ENCODE data around the gene FRY.

Gene FRY

DNA sequence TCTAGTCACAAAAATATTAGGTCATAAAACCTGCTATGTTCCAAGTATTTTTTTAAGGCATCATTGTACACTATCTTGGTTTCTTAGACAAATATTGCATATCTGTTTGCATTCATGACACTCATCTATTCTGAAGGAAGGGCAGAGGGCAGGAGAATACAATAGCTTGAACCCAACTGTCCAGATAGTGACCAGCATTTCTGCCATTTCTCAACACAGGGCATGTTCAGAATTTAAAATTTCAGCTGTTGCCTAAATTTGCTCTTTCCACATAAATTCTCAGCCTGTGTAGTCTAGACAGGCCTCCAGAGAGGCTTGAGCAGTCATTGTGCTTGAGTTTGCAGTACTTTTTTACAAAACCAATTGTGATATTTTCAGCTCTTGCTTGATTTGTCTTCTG is 164.1 kb downstream of the FRY start:
- TF ChIP-seq, protein P1, sequence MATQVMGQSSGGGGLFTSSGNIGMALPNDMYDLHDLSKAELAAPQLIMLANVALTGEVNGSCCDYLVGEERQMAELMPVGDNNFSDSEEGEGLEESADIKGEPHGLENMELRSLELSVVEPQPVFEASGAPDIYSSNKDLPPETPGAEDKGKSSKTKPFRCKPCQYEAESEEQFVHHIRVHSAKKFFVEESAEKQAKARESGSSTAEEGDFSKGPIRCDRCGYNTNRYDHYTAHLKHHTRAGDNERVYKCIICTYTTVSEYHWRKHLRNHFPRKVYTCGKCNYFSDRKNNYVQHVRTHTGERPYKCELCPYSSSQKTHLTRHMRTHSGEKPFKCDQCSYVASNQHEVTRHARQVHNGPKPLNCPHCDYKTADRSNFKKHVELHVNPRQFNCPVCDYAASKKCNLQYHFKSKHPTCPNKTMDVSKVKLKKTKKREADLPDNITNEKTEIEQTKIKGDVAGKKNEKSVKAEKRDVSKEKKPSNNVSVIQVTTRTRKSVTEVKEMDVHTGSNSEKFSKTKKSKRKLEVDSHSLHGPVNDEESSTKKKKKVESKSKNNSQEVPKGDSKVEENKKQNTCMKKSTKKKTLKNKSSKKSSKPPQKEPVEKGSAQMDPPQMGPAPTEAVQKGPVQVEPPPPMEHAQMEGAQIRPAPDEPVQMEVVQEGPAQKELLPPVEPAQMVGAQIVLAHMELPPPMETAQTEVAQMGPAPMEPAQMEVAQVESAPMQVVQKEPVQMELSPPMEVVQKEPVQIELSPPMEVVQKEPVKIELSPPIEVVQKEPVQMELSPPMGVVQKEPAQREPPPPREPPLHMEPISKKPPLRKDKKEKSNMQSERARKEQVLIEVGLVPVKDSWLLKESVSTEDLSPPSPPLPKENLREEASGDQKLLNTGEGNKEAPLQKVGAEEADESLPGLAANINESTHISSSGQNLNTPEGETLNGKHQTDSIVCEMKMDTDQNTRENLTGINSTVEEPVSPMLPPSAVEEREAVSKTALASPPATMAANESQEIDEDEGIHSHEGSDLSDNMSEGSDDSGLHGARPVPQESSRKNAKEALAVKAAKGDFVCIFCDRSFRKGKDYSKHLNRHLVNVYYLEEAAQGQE (IDR thresholded peaks at IDR 0.05; ENCODE audit: insufficient replicate concordance, low read depth): no peak
- TF ChIP-seq, protein P2, sequence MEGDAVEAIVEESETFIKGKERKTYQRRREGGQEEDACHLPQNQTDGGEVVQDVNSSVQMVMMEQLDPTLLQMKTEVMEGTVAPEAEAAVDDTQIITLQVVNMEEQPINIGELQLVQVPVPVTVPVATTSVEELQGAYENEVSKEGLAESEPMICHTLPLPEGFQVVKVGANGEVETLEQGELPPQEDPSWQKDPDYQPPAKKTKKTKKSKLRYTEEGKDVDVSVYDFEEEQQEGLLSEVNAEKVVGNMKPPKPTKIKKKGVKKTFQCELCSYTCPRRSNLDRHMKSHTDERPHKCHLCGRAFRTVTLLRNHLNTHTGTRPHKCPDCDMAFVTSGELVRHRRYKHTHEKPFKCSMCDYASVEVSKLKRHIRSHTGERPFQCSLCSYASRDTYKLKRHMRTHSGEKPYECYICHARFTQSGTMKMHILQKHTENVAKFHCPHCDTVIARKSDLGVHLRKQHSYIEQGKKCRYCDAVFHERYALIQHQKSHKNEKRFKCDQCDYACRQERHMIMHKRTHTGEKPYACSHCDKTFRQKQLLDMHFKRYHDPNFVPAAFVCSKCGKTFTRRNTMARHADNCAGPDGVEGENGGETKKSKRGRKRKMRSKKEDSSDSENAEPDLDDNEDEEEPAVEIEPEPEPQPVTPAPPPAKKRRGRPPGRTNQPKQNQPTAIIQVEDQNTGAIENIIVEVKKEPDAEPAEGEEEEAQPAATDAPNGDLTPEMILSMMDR (IDR thresholded peaks at IDR 0.05; ENCODE audit: insufficient read depth, low read length): no peak
- TF ChIP-seq POLR2AphosphoS5 (IDR thresholded peaks at IDR 0.05; ENCODE audit: low read depth) (no peak), GABPA (IDR thresholded peaks at IDR 0.05; ENCODE audit: low read depth) (no peak), SPI1 (IDR thresholded peaks at IDR 0.05; ENCODE audit: borderline replicate concordance, low read depth) (no peak)
- H3K27ac ChIP-seq (replicated peaks): no peak overlapping the region
- no peaks in the 10 kb centered on the region for H3K27me3 ChIP-seq (ENCODE audit: insufficient read depth, poor library complexity, severe bottlenecking)
- no peak overlapping the region for H3K4me3 ChIP-seq (replicated peaks; ENCODE audit: insufficient read depth, low read length)
- no peak for DNase-seq (ENCODE audit: low read depth in 1 of 2, low spot score in 1 of 2)

DNA sequence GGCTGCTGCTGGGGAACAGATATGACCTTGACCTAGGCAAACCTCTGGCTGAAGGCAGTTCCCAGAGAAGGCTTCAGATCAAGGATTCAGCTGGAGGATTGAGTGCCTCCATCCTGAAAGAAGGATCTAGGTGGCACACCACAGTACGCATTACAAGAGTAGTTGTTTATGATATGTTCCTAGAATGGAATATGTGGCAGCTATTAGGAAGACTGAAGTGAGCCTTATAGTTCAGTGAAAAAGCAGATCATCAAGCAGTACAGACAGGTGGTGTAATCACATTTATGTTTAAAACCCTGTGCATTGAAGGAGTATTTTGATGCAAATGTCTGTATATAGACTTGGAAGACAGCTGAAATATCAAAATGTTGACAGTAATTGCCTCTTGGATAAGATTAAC is 167.6 kb downstream of the FRY start:
- Histone ChIP-seq H3K4me3 (replicated peaks; ENCODE audit: insufficient read depth, low read length) (no peak overlapping the region), H3K27ac (replicated peaks) (no peak overlapping the region), H3K27me3 (ENCODE audit: insufficient read depth, poor library complexity, severe bottlenecking) (no peaks in the 10 kb centered on the region)
- no peak for DNase-seq (ENCODE audit: low read depth in 1 of 2, low spot score in 1 of 2)
- TF ChIP-seq, protein P2 (IDR thresholded peaks at IDR 0.05; ENCODE audit: insufficient read depth, low read length): no peak
- no peak for TF ChIP-seq GABPA (IDR thresholded peaks at IDR 0.05; ENCODE audit: low read depth)
- TF ChIP-seq, protein P1 (IDR thresholded peaks at IDR 0.05; ENCODE audit: insufficient replicate concordance, low read depth): no peak
- TF ChIP-seq SPI1 (IDR thresholded peaks at IDR 0.05; ENCODE audit: borderline replicate concordance, low read depth): no peak
- no peak for TF ChIP-seq POLR2AphosphoS5 (IDR thresholded peaks at IDR 0.05; ENCODE audit: low read depth)

DNA sequence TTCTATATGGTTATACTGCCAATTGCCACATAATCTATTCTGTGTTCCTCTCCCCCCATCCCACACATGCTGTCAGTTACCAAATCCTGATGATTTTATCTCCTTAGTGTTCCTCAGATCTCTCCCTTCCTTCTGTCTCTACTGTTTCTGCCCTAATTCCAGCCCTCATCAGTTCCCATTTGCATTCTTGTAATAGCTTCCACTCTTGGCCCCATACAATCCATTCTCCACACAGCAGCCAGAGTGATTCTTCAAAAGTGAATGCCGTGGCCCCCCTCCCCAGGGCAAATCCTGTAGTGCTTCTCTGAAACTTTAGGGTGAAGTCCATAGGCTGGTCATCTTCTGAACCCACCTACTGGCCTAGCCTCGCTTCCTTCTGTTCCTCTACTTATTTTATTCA is 169.2 kb downstream of the FRY start:
- H3K4me3 ChIP-seq (replicated peaks; ENCODE audit: insufficient read depth, low read length): no peak overlapping the region
- DNase-seq (ENCODE audit: low read depth in 1 of 2, low spot score in 1 of 2): no peak
- no peak overlapping the region for H3K27ac ChIP-seq (replicated peaks)
- TF ChIP-seq, protein P2 (IDR thresholded peaks at IDR 0.05; ENCODE audit: insufficient read depth, low read length): no peak
- TF ChIP-seq, protein P1 (IDR thresholded peaks at IDR 0.05; ENCODE audit: insufficient replicate concordance, low read depth): no peak
- TF ChIP-seq SPI1 (IDR thresholded peaks at IDR 0.05; ENCODE audit: borderline replicate concordance, low read depth) (no peak), POLR2AphosphoS5 (IDR thresholded peaks at IDR 0.05; ENCODE audit: low read depth) (no peak), GABPA (IDR thresholded peaks at IDR 0.05; ENCODE audit: low read depth) (no peak)
- H3K27me3 ChIP-seq (ENCODE audit: insufficient read depth, poor library complexity, severe bottlenecking): no peaks in the 10 kb centered on the region

Measured in HL-60 (cell line).